OCI-LY7 (cell line): Measurements from ENCODE around the gene IFIH1. TPM values are rescaled to one million over a fixed set of nuclear protein-coding genes. Genes with fewer than 3 reads are reported as not detected.

Experiments
- BruUV-seq: library from RNA; stranded (reverse); fragments of 400-500 nt; replicated peaks from 2 replicates; lab custom pipeline; 2021; lab: Mats Ljungman, UMichigan
- CTCF ChIA-PET: fragments of 300-600 bp; sonication (Branson Sonifier 250); formaldehyde crosslinking; loops from one replicate; lab custom pipeline; 2022; ENCODE audit warnings: antibody characterized with exemption; ENCODE audit not compliant: unreplicated experiment; lab: Charles Lee
- POLR2A ChIA-PET: fragments of 300-600 bp; sonication (Branson Sonifier 250); formaldehyde crosslinking; loops from one replicate; lab custom pipeline; 2022; ENCODE audit warnings: antibody characterized with exemption; lab: Charles Lee
- DNase-seq: peaks from one replicate; pipeline ENCODE4 v3.0.0-alpha.2; 2015; ENCODE audit warnings: low spot score
- H2AFZ ChIP-seq: fragments of 200-600 bp; sonication (generic), shearing (Covaris generic); 2 replicates; pipeline ENCODE4 v1.6.1; 2014; ENCODE audit warnings: mild to moderate bottlenecking, antibody characterized with exemption, low read length, moderate library complexity
- H3K27ac ChIP-seq: fragments of 200-600 bp; sonication (generic); 2 replicates; pipeline ENCODE4 v1.5.1; 2014; ENCODE audit warnings: mixed run types, low read depth, mild to moderate bottlenecking, moderate library complexity, low read length, inconsistent platforms; ENCODE audit not compliant: poor library complexity, severe bottlenecking
- H3K36me3 ChIP-seq: fragments of 200-600 bp; sonication (generic); 2 replicates; pipeline ENCODE4 v1.6.1; 2014; ENCODE audit warnings: mild to moderate bottlenecking, antibody characterized with exemption, low read length, moderate library complexity, mixed read lengths; ENCODE audit not compliant: insufficient read depth
- H3K4me1 ChIP-seq: fragments of 200-600 bp; sonication (generic); 2 replicates; pipeline ENCODE4 v1.5.1; 2014; ENCODE audit warnings: mild to moderate bottlenecking, low read length; ENCODE audit not compliant: insufficient read depth, poor library complexity, severe bottlenecking
- H3K4me2 ChIP-seq: fragments of 200-600 bp; sonication (generic); 2 replicates; pipeline ENCODE4 v1.6.1; 2014; ENCODE audit warnings: mild to moderate bottlenecking, low read length
- H3K4me3 ChIP-seq: fragments of 200-600 bp; sonication (generic); 2 replicates; pipeline ENCODE4 v1.5.1; 2014; ENCODE audit warnings: mild to moderate bottlenecking, low read depth, low read length; ENCODE audit not compliant: poor library complexity, severe bottlenecking
- H3K79me2 ChIP-seq: fragments of 200-600 bp; sonication (generic); 2 replicates; pipeline ENCODE4 v1.6.1; 2016; ENCODE audit warnings: low read depth, mild to moderate bottlenecking, low read length, moderate library complexity, mixed read lengths; ENCODE audit not compliant: insufficient read depth
- H3K9me2 ChIP-seq: fragments of 200-600 bp; sonication (generic); 2 replicates; pipeline ENCODE4 v1.6.1; 2016; ENCODE audit warnings: mild to moderate bottlenecking, low read length, mixed read lengths; ENCODE audit not compliant: insufficient read depth
- H3K9me3 ChIP-seq: fragments of 200-600 bp; sonication (generic); 2 replicates; pipeline ENCODE4 v1.6.1; 2014; ENCODE audit warnings: mild to moderate bottlenecking, mixed run types, low read length, mixed read lengths
- H4K20me1 ChIP-seq: fragments of 200-600 bp; sonication (generic); 2 replicates; pipeline ENCODE4 v1.6.1; 2014; ENCODE audit warnings: mild to moderate bottlenecking, antibody characterized with exemption, low read length, moderate library complexity, mixed read lengths; ENCODE audit not compliant: insufficient read depth
- EZH2phosphoT487 ChIP-seq: fragments of 200-600 bp; sonication (generic); IDR thresholded peaks from 2 replicates; pipeline ENCODE4 v1.6.1; 2018; ENCODE audit warnings: low read depth, borderline replicate concordance, mild to moderate bottlenecking, mixed run types, antibody characterized with exemption, low read length, moderate library complexity, mixed read lengths
- intact Hi-C: fragments of 100-400 bp; cut with micrococcal nuclease; formaldehyde crosslinking; loops from one replicate; pipeline ENCODE4 v1.10.0; 2022; ENCODE audit not compliant: unreplicated experiment
- total RNA-seq, 2 experiments: library from RNA; depleted of rRNA in 1 of 2; stranded (reverse); fragments of >200 nt in 1 of 2; shearing (Covaris generic) in 1 of 2; gene quantifications; 2 replicates each; pipeline ENCODE4 v1.2.3, GENCODE V29; 2014 to 2022
- TF ChIP-seq, protein P1 (sequence below): fragments of 200-600 bp; sonication (generic); conservative IDR thresholded peaks from 2 replicates; pipeline ENCODE4 v1.5.1; 2014; ENCODE audit warnings: mild to moderate bottlenecking, antibody characterized with exemption, low read length, moderate library complexity, mixed read lengths

Gene IFIH1
- total RNA-seq, 2 experiments from 2014 or later: 10.6 to 12.3 TPM

DNA sequence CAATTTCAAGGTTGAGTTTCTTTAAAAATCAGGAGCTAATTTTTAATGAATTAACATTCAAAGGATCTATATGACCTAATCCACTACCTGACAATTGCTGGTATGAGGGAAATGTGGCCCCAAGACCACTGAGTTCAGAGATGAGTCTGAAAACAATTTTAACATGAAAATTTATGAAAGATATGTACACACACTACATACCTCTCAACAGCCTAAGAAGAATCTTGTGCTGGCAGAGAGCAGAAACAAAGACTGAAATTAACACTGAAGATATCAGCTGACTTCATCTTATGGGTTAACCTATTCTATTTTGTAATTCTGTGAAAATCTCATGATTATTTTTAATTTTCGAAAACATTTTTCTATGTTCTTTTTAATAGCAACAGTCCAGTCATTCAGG lies 76.9 kb downstream of the IFIH1 start:
- DNase-seq: no peak
- Histone ChIP-seq H3K79me2 (no peaks in the 10 kb centered on the region), H3K4me2 (no peak overlapping the region), H3K27ac (no peak overlapping the region), H3K9me2 (no peaks in the 10 kb centered on the region), H4K20me1 (no peaks in the 10 kb centered on the region), H3K36me3 (no peaks in the 10 kb centered on the region), H3K9me3 (no peaks in the 10 kb centered on the region), H3K4me3 (no peak overlapping the region), H3K4me1 (no peaks in the 10 kb centered on the region), H2AFZ (no peak overlapping the region)
- POLR2A ChIA-PET: interaction anchor here (1.0 to 1.3 kb wide), 3 partner anchors 8 to 11 kb away, joined by 3 read pairs; no protein-coding TSS in a partner anchor
- intact Hi-C loops: no loop called here
- no peak for TF ChIP-seq EZH2phosphoT487
- no TSS peak for BruUV-seq
- CTCF ChIA-PET: no interaction called here

DNA sequence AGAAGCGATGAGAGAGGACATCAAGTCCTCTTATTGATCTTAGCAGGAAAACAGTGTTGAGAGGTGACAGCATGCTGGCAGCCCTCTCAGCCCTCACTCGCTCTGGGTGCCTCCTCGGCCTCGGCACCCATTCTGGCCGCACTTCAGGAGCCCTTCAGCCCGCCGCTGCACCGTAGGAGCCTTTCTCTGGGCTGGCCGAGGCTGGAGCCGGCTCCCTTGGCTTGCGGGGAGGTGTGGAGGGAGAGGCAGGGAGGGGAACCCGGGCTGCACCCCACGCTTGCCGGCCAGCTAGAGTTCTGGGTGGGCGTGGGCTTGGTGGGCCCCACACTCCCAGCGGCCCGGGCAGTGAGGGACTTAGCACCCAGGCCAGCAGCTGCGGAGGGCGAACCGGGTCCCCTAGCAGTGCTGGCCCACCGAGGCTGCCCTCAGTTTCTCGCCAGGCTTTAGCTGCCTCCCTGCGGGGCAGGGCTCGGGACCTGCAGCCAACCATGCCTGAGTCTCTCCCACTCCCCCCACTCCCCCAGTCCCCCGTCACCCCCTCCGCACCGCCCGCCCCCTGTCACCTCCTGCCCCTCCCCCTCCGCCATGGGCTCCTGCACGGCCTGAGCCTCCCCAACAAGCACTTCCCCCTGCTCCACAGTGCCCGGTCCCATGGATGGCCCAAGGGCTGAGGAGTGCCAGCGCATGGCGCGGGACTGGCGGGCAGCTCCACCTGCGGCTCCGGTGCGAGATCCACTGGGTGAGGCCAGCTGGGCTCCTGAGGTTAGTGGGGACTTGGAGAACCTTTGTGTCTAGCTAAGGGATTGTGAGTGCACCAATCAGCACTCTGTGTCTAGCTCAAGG lies 83.6 kb downstream of the IFIH1 start:
- Histone ChIP-seq H3K79me2 (no peaks in the 10 kb centered on the region), H3K4me3 (no peak overlapping the region), H3K9me2 (no peaks in the 10 kb centered on the region), H3K27ac (no peak overlapping the region), H3K9me3 (no peaks in the 10 kb centered on the region), H4K20me1 (no peaks in the 10 kb centered on the region), H2AFZ (no peak overlapping the region), H3K36me3 (no peaks in the 10 kb centered on the region), H3K4me1 (no peaks in the 10 kb centered on the region), H3K4me2 (no peak overlapping the region)
- no peak for DNase-seq
- ChIA-PET CTCF (no interaction called here), POLR2A (interaction anchor here (0.7 to 1.2 kb wide), 2 partner anchors 59 to 103 kb away, joined by 3 to 8 read pairs; no protein-coding TSS in a partner anchor)
- no TSS peak for BruUV-seq
- TF ChIP-seq EZH2phosphoT487: no peak
- TF ChIP-seq, protein P1, sequence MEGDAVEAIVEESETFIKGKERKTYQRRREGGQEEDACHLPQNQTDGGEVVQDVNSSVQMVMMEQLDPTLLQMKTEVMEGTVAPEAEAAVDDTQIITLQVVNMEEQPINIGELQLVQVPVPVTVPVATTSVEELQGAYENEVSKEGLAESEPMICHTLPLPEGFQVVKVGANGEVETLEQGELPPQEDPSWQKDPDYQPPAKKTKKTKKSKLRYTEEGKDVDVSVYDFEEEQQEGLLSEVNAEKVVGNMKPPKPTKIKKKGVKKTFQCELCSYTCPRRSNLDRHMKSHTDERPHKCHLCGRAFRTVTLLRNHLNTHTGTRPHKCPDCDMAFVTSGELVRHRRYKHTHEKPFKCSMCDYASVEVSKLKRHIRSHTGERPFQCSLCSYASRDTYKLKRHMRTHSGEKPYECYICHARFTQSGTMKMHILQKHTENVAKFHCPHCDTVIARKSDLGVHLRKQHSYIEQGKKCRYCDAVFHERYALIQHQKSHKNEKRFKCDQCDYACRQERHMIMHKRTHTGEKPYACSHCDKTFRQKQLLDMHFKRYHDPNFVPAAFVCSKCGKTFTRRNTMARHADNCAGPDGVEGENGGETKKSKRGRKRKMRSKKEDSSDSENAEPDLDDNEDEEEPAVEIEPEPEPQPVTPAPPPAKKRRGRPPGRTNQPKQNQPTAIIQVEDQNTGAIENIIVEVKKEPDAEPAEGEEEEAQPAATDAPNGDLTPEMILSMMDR: no peak
- intact Hi-C loops: no loop called here

DNA sequence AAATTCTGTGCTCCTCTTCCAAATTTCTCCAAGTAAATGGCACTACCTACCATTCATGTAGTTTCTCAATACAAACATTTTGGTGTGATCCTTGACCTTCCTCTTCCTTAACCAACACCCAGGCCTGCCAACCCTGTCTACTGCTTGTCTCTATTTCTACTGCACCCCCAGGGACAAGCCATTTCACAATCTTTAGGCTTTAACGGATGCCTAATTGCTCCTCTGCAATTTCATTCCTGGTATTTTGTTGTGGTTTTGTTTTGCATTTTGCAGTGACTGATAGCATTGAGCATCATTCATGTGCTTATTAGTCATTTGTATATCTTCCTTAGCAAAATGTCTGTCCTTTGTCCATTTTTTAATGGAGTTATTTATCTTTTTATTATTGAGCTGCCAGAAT lies 85.3 kb downstream of the IFIH1 start:
- H3K4me1 ChIP-seq: no peaks in the 10 kb centered on the region
- no peak overlapping the region for H3K4me2 ChIP-seq
- H3K9me2 ChIP-seq: no peaks in the 10 kb centered on the region
- BruUV-seq: no TSS peak
- no peaks in the 10 kb centered on the region for H4K20me1 ChIP-seq
- POLR2A ChIA-PET: interaction anchor here (0.6 to 1.2 kb wide), 3 partner anchors 9 to 661 kb away, joined by 3 to 8 read pairs (median 3); no protein-coding TSS in a partner anchor
- CTCF ChIA-PET: no interaction called here
- H3K27ac ChIP-seq: no peak overlapping the region
- no peak for DNase-seq
- no peak overlapping the region for H3K4me3 ChIP-seq
- TF ChIP-seq EZH2phosphoT487: no peak
- TF ChIP-seq, protein P1: no peak
- intact Hi-C loops: no loop called here
- H2AFZ ChIP-seq: no peak overlapping the region
- H3K9me3 ChIP-seq: no peaks in the 10 kb centered on the region
- no peaks in the 10 kb centered on the region for H3K36me3 ChIP-seq
- no peaks in the 10 kb centered on the region for H3K79me2 ChIP-seq
